Neuronal stem cell (in vitro differentiated cells): ENCODE data around the gene OGT.

Source experiments
- DNase-seq: peaks from one replicate; pipeline ENCODE4 v3.0.0-alpha.2; 2013; ENCODE audit warnings: low spot score
- H2AFZ ChIP-seq: one replicate; pipeline ENCODE4 v1.6.1; 2013; ENCODE audit warnings: mild to moderate bottlenecking, low read length, inconsistent platforms
- H2AK5ac ChIP-seq: 2 replicates; pipeline ENCODE4 v1.6.1; 2013; ENCODE audit warnings: low read depth, mild to moderate bottlenecking, inconsistent platforms, low read length, moderate library complexity, mixed read lengths
- H2BK120ac ChIP-seq: 2 replicates; pipeline ENCODE4 v1.6.1; 2013; ENCODE audit warnings: low read depth, mild to moderate bottlenecking, inconsistent platforms, low read length, moderate library complexity, mixed read lengths
- H2BK12ac ChIP-seq: one replicate; pipeline ENCODE4 v1.6.1; 2013; ENCODE audit warnings: low read length, inconsistent platforms
- H2BK15ac ChIP-seq: 2 replicates; pipeline ENCODE4 v1.6.1; 2013; ENCODE audit warnings: mild to moderate bottlenecking, low read length, inconsistent platforms, mixed read lengths
- H2BK5ac ChIP-seq: one replicate; pipeline ENCODE4 v1.6.1; 2013; ENCODE audit warnings: inconsistent platforms, mild to moderate bottlenecking, low read length, moderate library complexity
- H3K14ac ChIP-seq: one replicate; pipeline ENCODE4 v1.6.1; 2013; ENCODE audit warnings: low read length, inconsistent platforms
- H3K18ac ChIP-seq: 2 replicates; pipeline ENCODE4 v1.6.1; 2013; ENCODE audit warnings: low read length, inconsistent platforms
- H3K23ac ChIP-seq: 2 replicates; pipeline ENCODE4 v1.6.1; 2013; ENCODE audit warnings: low read depth, mild to moderate bottlenecking, mixed read lengths, low read length, inconsistent platforms; ENCODE audit not compliant: poor library complexity
- H3K27ac ChIP-seq: replicated peaks from 3 replicates; pipeline ENCODE4 v1.5.1; 2013; ENCODE audit warnings: low read length, inconsistent platforms
- H3K27me3 ChIP-seq, 3 experiments: 2 replicates each; pipeline ENCODE4 v1.6.1; 2013; ENCODE audit warnings: low read length in 3 of 3, mild to moderate bottlenecking in 2 of 3, inconsistent platforms in 1 of 3, low read depth in 1 of 3, mixed read lengths in 1 of 3, moderate library complexity in 1 of 3; ENCODE audit not compliant: control insufficient read depth in 3 of 3, insufficient read depth in 3 of 3
- H3K36me3 ChIP-seq, 2 donors: replicated peaks in 1 of 2; 2 replicates each; pipeline ENCODE4 v1.6.1; 2013; ENCODE audit warnings: low read length in 2 of 2; ENCODE audit not compliant: control insufficient read depth in 2 of 2, insufficient read depth in 2 of 2
- H3K4ac ChIP-seq: 2 replicates; pipeline ENCODE4 v1.6.1; 2013; ENCODE audit warnings: inconsistent platforms, mild to moderate bottlenecking, low read length, moderate library complexity
- H3K4me1 ChIP-seq, 2 donors: 1 replicate in 1 of 2; 2 replicates in 1 of 2; pipeline ENCODE4 v1.6.1; 2013; ENCODE audit warnings: low read length in 2 of 2, low read depth in 1 of 2; ENCODE audit not compliant: control insufficient read depth in 2 of 2, insufficient read depth in 1 of 2
- H3K4me2 ChIP-seq: one replicate; pipeline ENCODE4 v1.6.1; 2013; ENCODE audit warnings: mild to moderate bottlenecking, low read length, inconsistent platforms; ENCODE audit not compliant: insufficient read depth, poor library complexity, severe bottlenecking
- H3K4me3 ChIP-seq, 2 donors: 2 replicates each; pipeline ENCODE4 v1.5.1; 2013; ENCODE audit warnings: low read length in 2 of 2, mild to moderate bottlenecking in 2 of 2, inconsistent platforms in 1 of 2, moderate library complexity in 1 of 2
- H3K79me1 ChIP-seq: one replicate; pipeline ENCODE4 v1.6.1; 2013; ENCODE audit warnings: low read depth, mild to moderate bottlenecking, inconsistent platforms, low read length, moderate library complexity
- H3K9ac ChIP-seq: one replicate; pipeline ENCODE4 v1.6.1; 2013; ENCODE audit warnings: mild to moderate bottlenecking, low read depth, low read length, inconsistent platforms; ENCODE audit not compliant: poor library complexity
- H3K9me3 ChIP-seq, 2 donors: replicated peaks in 1 of 2; 2 replicates each; pipeline versions ENCODE3 to v1.6.1; 2013; ENCODE audit warnings: low read length in 2 of 2, mild to moderate bottlenecking in 2 of 2, inconsistent platforms in 1 of 2, low read depth in 1 of 2, mixed read lengths in 1 of 2, moderate library complexity in 1 of 2; ENCODE audit not compliant: control insufficient read depth in 2 of 2, insufficient read depth in 1 of 2
- H4K8ac ChIP-seq: one replicate; pipeline ENCODE4 v1.6.1; 2013; ENCODE audit warnings: low read depth, mild to moderate bottlenecking, inconsistent platforms, low read length, moderate library complexity
- H4K91ac ChIP-seq: one replicate; pipeline ENCODE4 v1.6.1; 2013; ENCODE audit warnings: low read length, low read depth, mild to moderate bottlenecking, inconsistent platforms; ENCODE audit not compliant: poor library complexity
- WGBS, 2 donors: extraction: QIAGEN DNeasy Blood & Tissue Kit; methylation state at CpG; one replicate each; pipeline ENCODE4 v1.1.7; 2013; ENCODE audit warnings: missing lambda C conversion rate in 2 of 2, mixed read lengths in 1 of 2; ENCODE audit not compliant: insufficient read length in 2 of 2, insufficient replicate concordance in 1 of 2; ENCODE audit errors: extremely low coverage in 2 of 2; 5-methylcytosine and 5-hydroxymethylcytosine counted together

The OGT gene

DNA sequence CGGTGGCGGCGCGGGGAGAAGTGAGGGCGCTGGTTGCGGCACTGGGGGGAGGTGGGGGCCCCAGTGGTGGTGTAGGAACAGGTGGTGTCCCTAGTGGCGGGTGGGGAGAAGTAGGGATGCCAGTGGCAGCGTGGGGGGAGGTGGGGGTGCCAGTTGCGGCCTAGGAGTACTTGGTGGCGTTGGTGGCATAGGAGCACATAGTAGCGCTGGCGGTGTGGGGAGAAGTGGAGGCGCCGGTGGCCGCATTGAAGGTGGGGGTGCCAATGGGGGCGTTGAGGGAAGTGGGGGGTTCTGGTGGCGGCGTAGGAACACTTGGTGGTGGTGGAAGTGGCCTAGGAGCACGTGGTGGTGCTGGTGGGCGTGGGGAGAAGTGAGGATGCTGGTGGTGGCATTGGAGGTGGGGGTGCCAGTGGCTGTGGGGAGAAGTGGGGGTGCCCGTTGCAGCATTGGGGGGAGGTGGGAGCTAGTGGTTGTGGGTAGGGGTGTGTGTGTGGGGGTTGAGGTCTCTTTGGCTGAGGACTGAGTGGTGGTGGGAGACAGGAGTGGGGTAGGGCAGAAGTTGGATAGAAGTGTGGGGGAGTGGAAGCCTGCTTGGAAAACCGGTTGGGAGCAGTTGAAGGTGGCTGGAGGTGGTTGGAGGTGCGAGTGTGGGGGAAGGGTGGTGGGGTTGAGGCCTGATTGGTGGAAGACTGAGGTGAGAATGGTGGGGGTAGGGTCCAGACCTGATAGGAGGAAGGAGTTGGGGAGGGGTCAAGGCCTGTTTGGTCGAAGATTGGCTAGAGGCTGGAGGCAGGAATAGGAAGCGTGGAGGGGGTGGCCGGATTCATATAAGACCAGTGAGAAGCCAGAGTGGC lies 46.5 kb downstream of the OGT start:
- Histone ChIP-seq H2BK12ac (no peak overlapping the region), H4K91ac (no peak overlapping the region), H3K14ac (no peak overlapping the region), H2AFZ (no peak overlapping the region), H3K18ac (no peak overlapping the region), H3K4ac (no peak overlapping the region), H2BK15ac (no peak overlapping the region), H3K27ac (no peak overlapping the region), H2AK5ac (no peak overlapping the region), H2BK120ac (no peak overlapping the region), H4K8ac (no peak overlapping the region), H3K9me3 (no peaks in the 10 kb centered on the region), H3K23ac (no peak overlapping the region), H3K9ac (no peak overlapping the region), H3K36me3 (peaks cover 0 to 29% of the 10 kb centered on the region in 2 donors), H3K4me1 (no peaks in the 10 kb centered on the region), H3K79me1 (peaks cover 2% of the 10 kb centered on the region), H3K4me2 (no peak overlapping the region), H3K27me3 (no peaks in the 10 kb centered on the region), H2BK5ac (no peak overlapping the region), H3K4me3 (no peak overlapping the region)
- no peak for DNase-seq
- WGBS, 2 donors = no CpG with 5 or more reads among the region's 26 CpGs

GRCh38 chrX:71579990-71580380 lies 47.1 kb downstream of the OGT start:
- no peak for DNase-seq
- Histone ChIP-seq H3K79me1 (peaks cover 2% of the 10 kb centered on the region), H3K14ac (no peak overlapping the region), H3K23ac (no peak overlapping the region), H3K18ac (no peak overlapping the region), H3K36me3 (peaks cover 0 to 22% of the 10 kb centered on the region in 2 donors), H3K9me3 (no peaks in the 10 kb centered on the region), H2BK5ac (no peak overlapping the region), H2AK5ac (no peak overlapping the region), H3K27me3 (no peaks in the 10 kb centered on the region), H2AFZ (no peak overlapping the region), H3K4me3 (no peak overlapping the region), H4K8ac (no peak overlapping the region), H3K4ac (no peak overlapping the region), H2BK12ac (no peak overlapping the region), H3K4me1 (no peaks in the 10 kb centered on the region), H2BK120ac (no peak overlapping the region), H3K4me2 (no peak overlapping the region), H3K27ac (no peak overlapping the region), H2BK15ac (no peak overlapping the region), H4K91ac (no peak overlapping the region), H3K9ac (no peak overlapping the region)
- no CpG with 5 or more reads among the region's 7 CpGs for WGBS, 2 donors

DNA sequence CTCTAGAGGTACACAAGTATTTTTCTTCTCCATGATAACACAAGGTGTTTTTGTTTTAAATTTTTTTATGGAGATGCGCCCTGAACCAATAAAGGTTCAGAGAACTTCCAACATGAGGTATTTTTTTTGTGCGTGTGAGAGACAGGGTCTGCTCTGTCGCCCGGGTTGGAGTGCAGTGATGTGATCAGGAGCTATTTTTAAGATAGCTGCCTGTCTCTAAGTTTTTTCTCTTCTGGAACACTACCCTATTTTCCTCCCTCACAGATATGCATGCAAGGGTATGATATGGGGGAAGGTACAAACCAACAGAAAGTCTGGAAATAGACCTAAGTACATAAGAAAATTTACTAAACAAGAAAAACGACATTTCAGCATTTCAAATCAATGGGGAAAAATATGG lies 48.3 kb downstream of the OGT start:
- Histone ChIP-seq H3K79me1 (peaks cover 2% of the 10 kb centered on the region), H2AK5ac (no peak overlapping the region), H3K9me3 (no peaks in the 10 kb centered on the region), H2AFZ (no peak overlapping the region), H3K23ac (no peak overlapping the region), H3K4me1 (no peaks in the 10 kb centered on the region), H3K36me3 (peaks cover 0 to 12% of the 10 kb centered on the region in 2 donors), H3K4me3 (no peak overlapping the region), H3K4me2 (no peak overlapping the region), H3K27ac (no peak overlapping the region), H2BK12ac (no peak overlapping the region), H3K27me3 (no peaks in the 10 kb centered on the region), H3K14ac (no peak overlapping the region), H2BK5ac (no peak overlapping the region), H2BK120ac (no peak overlapping the region), H3K9ac (no peak overlapping the region), H3K18ac (no peak overlapping the region), H2BK15ac (no peak overlapping the region), H4K8ac (no peak overlapping the region), H4K91ac (no peak overlapping the region), H3K4ac (no peak overlapping the region)
- no CpG with 5 or more reads among the region's 5 CpGs for WGBS, 2 donors
- DNase-seq = no peak

- H3K27me3 ChIP-seq = no peaks in the 10 kb centered on the region
- H3K18ac ChIP-seq = no peak overlapping the region
- no peak overlapping the region for H3K14ac ChIP-seq
- no peak overlapping the region for H2BK120ac ChIP-seq
- no peak overlapping the region for H3K9ac ChIP-seq
- H3K4ac ChIP-seq = no peak overlapping the region
- no peak overlapping the region for H3K27ac ChIP-seq
- no peak overlapping the region for H3K4me2 ChIP-seq
- no peak overlapping the region for H3K4me3 ChIP-seq
- H2BK15ac ChIP-seq = no peak overlapping the region
- no peak overlapping the region for H2AFZ ChIP-seq
- H3K4me1 ChIP-seq = no peaks in the 10 kb centered on the region
- no peak overlapping the region for H2BK12ac ChIP-seq
- no peak for DNase-seq
- H3K36me3 ChIP-seq = no peaks in the 10 kb centered on the region
- H3K9me3 ChIP-seq = no peaks in the 10 kb centered on the region
- no peak overlapping the region for H4K91ac ChIP-seq
- H3K79me1 ChIP-seq = no peaks in the 10 kb centered on the region
- H2BK5ac ChIP-seq = no peak overlapping the region
- no CpG with 5 or more reads among the region's 2 CpGs for WGBS, 2 donors
- H3K23ac ChIP-seq = no peak overlapping the region
- no peak overlapping the region for H2AK5ac ChIP-seq
- no peak overlapping the region for H4K8ac ChIP-seq
Measured at GRCh38 chrX:71586929-71587328, 54.0 kb downstream of the OGT start.
